Activated CD4-positive, alpha-beta T cell treated with anti-CD3 and anti-CD28 coated beads, Interleukin-2, amount 10 ng/mL, durations not matched to agents 7 days and 5 days (primary cell): ENCODE data around the gene MAML3. TPM values are rescaled to one million over a fixed set of nuclear protein-coding genes. Genes with fewer than 3 reads are reported as not detected.

ENCODE experiments used
- CTCF ChIA-PET: fragments of 350-600 bp; sonication (Branson Sonifier 250); formaldehyde crosslinking; loops from one replicate; lab custom pipeline; 2021; ENCODE audit warnings: antibody characterized with exemption; lab: Charles Lee
- POLR2A ChIA-PET: fragments of 350-600 bp; sonication (Branson Sonifier 250); formaldehyde crosslinking; loops from one replicate; lab custom pipeline; 2021; ENCODE audit warnings: antibody characterized with exemption; lab: Charles Lee
- DNase-seq: peaks from one replicate; pipeline ENCODE4 v3.0.0-alpha.2; 2020
- H3K27ac Mint-ChIP-seq: one replicate; pipeline ENCODE4 v1.8.0; 2021; ENCODE audit warnings: mild to moderate bottlenecking, moderate library complexity, mixed read lengths
- H3K27me3 Mint-ChIP-seq: one replicate; pipeline ENCODE4 v1.8.0; 2021; ENCODE audit warnings: mixed read lengths
- H3K36me3 Mint-ChIP-seq: one replicate; pipeline ENCODE4 v1.8.0; 2021; ENCODE audit warnings: low read depth, mixed read lengths
- H3K4me1 Mint-ChIP-seq: one replicate; pipeline ENCODE4 v1.8.0; 2021; ENCODE audit warnings: mixed read lengths
- H3K4me3 Mint-ChIP-seq: one replicate; pipeline ENCODE4 v1.8.0; 2021; ENCODE audit warnings: mild to moderate bottlenecking, moderate library complexity, mixed read lengths
- H3K9me3 Mint-ChIP-seq: one replicate; pipeline ENCODE4 v1.8.0; 2021; ENCODE audit warnings: mixed read lengths
- total RNA-seq, 2 experiments: library from RNA; stranded (reverse); gene quantifications; one replicate each; pipeline ENCODE4 v1.2.3, GENCODE V29; 2021

The MAML3 gene
- total RNA-seq, 2 experiments from 2014 or later: 2.0 to 2.2 TPM

- peaks cover 46% of the 10 kb centered on the region for H3K4me1 Mint-ChIP-seq
- DNase-seq: no peak
- H3K36me3 Mint-ChIP-seq: peaks cover 7% of the 10 kb centered on the region
- no peak overlapping the region for H3K4me3 Mint-ChIP-seq
- no peaks in the 10 kb centered on the region for H3K9me3 Mint-ChIP-seq
- H3K27me3 Mint-ChIP-seq: peaks cover 12% of the 10 kb centered on the region
- H3K27ac Mint-ChIP-seq: no peak overlapping the region
- ChIA-PET POLR2A (no interaction called here), CTCF (interaction anchor here (1.1 to 1.6 kb wide), 2 partner anchors 10 to 13 kb away, joined by 3 to 5 read pairs; no protein-coding TSS in a partner anchor)
Measured at GRCh38 chr4:140105436-140105835, 48.5 kb downstream of the MAML3 start.

- peak; percentile 56 for DNase-seq
- H3K9me3 Mint-ChIP-seq: no peaks in the 10 kb centered on the region
- ChIA-PET CTCF (interaction anchor here (1.2 to 2.4 kb wide), 3 partner anchors 8 to 20 kb away, joined by 5 to 8 read pairs (median 6); no protein-coding TSS in a partner anchor), POLR2A (no interaction called here)
- H3K36me3 Mint-ChIP-seq: peaks cover 5% of the 10 kb centered on the region
- H3K4me1 Mint-ChIP-seq: peaks cover 58% of the 10 kb centered on the region
- H3K27me3 Mint-ChIP-seq: peaks cover 12% of the 10 kb centered on the region
- peak overlapping the region; percentile 63 for H3K27ac Mint-ChIP-seq
- no peak overlapping the region for H3K4me3 Mint-ChIP-seq
Measured at GRCh38 chr4:140103676-140104075, 50.3 kb downstream of the MAML3 start.

GRCh38 chr4:140102421-140102820 is 51.6 kb downstream of the MAML3 start:
- POLR2A ChIA-PET: no interaction called here
- CTCF ChIA-PET: interaction anchor here (1.0 to 2.4 kb wide), 3 partner anchors 12 to 24 kb away, joined by 3 to 8 read pairs (median 6); no protein-coding TSS in a partner anchor
- Mint-ChIP-seq H3K4me3 (no peak overlapping the region), H3K36me3 (no peaks in the 10 kb centered on the region), H3K27me3 (peaks cover 9% of the 10 kb centered on the region), H3K4me1 (peaks cover 54% of the 10 kb centered on the region), H3K27ac (no peak overlapping the region), H3K9me3 (no peaks in the 10 kb centered on the region)
- DNase-seq: no peak

DNA sequence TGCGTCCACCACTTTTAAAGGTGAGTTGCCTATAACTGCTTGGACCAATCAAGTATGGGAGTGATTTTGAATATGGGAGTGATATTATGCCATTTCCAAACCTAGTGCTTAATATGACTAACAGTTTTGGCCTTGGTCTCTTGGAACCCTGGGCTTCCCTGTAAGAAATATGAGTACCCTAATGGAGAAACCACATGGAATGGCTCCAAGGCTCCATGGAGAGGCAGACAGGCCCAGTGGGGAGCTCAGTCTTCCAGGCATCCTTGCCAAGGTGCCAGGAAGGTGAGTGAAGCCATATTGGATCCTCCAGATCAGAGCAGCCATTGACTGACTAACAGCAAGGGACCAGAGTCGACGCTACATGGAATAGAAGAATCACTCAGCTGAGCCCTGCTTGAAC is 53.2 kb downstream of the MAML3 start:
- no peak overlapping the region for H3K4me3 Mint-ChIP-seq
- H3K9me3 Mint-ChIP-seq: no peaks in the 10 kb centered on the region
- no peak for DNase-seq
- CTCF ChIA-PET: interaction anchor here (1.6 kb wide), 1 partner anchor 12 kb away, joined by 4 read pairs; no protein-coding TSS in a partner anchor
- H3K27me3 Mint-ChIP-seq: peaks cover 2% of the 10 kb centered on the region
- no peak overlapping the region for H3K27ac Mint-ChIP-seq
- H3K36me3 Mint-ChIP-seq: no peaks in the 10 kb centered on the region
- POLR2A ChIA-PET: no interaction called here
- H3K4me1 Mint-ChIP-seq: peaks cover 68% of the 10 kb centered on the region

GRCh38 chr4:140099983-140100382 is 54.0 kb downstream of the MAML3 start:
- peak; percentile 19 for DNase-seq
- Mint-ChIP-seq H3K27ac (peak overlapping the region; percentile 17), H3K4me1 (peaks cover 74% of the 10 kb centered on the region), H3K9me3 (no peaks in the 10 kb centered on the region), H3K36me3 (no peaks in the 10 kb centered on the region), H3K27me3 (peaks cover 1% of the 10 kb centered on the region), H3K4me3 (no peak overlapping the region)
- ChIA-PET CTCF (no interaction called here), POLR2A (no interaction called here)

DNA sequence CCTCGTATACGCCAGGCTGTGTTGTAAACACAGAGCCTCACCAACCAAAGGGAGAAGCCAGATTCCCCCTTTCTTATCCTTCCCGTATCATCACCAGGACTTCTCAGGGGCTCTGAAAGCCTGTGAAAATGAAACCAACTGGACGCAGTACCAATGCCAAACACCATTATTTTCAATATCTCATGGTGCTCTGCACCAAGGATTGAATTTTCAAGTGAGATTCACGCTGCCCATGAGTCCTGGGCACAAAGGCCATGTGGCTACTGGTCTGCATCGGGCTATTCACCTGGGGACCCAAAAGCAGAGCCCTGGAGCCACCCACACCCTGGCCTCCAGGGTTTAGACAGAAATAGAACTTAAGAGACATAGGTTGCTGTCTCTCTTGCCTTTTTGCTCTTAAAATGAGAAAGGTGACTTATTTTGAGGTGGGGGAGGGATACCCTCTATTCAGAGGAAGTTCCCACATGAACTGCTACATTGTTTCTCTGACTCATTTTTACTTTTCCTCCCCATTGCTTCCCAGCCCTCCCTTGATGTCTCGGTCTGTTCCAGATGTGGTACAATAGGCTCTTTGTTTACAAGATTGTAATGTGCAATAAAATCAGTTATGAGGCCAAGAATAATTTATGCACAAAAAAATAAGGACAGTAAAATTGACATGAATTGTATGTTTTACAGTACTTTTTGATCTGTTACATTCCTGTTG is 55.4 kb downstream of the MAML3 start:
- H3K27me3 Mint-ChIP-seq: no peaks in the 10 kb centered on the region
- DNase-seq: no peak
- CTCF ChIA-PET: interaction anchor here (0.8 to 2.3 kb wide), 4 partner anchors 13 to 28 kb away, joined by 4 to 8 read pairs (median 4); no protein-coding TSS in a partner anchor
- no peak overlapping the region for H3K27ac Mint-ChIP-seq
- H3K36me3 Mint-ChIP-seq: no peaks in the 10 kb centered on the region
- POLR2A ChIA-PET: no interaction called here
- no peaks in the 10 kb centered on the region for H3K9me3 Mint-ChIP-seq
- peaks cover 81% of the 10 kb centered on the region for H3K4me1 Mint-ChIP-seq
- no peak overlapping the region for H3K4me3 Mint-ChIP-seq

DNA sequence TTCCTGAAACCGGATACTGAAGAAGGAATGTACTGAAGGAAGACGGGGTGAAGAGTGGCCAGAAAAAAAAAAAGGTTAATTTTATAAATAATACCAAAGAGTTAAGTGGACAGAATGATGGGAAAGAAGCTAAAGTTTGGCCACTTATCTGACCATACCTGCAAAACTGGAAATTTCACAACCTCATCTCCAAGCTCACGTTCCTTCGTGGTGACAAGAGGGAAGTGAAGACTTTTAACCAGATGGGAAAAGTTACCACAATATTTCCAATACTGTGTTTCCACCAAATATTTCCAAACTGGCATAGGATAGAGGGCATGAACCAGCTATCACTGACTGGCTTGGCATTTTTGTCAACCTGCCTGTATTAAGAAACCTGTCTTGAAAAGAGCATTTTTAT is 56.4 kb downstream of the MAML3 start:
- Mint-ChIP-seq H3K9me3 (no peaks in the 10 kb centered on the region), H3K4me3 (no peak overlapping the region)
- POLR2A ChIA-PET: no interaction called here

GRCh38 chr4:140096921-140097320 is 57.1 kb downstream of the MAML3 start:
- CTCF ChIA-PET: interaction anchor here (1.0 to 1.1 kb wide), 3 partner anchors 14 to 145 kb away, joined by 3 read pairs; no protein-coding TSS in a partner anchor
- no peak overlapping the region for H3K4me3 Mint-ChIP-seq

More for the DNA sequence above, 56.4 kb downstream of the MAML3 start:
- Mint-ChIP-seq H3K27ac (no peak overlapping the region), H3K36me3 (no peaks in the 10 kb centered on the region), H3K4me1 (peaks cover 80% of the 10 kb centered on the region), H3K27me3 (no peaks in the 10 kb centered on the region)
- no peak for DNase-seq
- CTCF ChIA-PET: interaction anchor here (1.0 to 2.3 kb wide), 5 partner anchors 14 to 145 kb away, joined by 3 to 8 read pairs (median 3); no protein-coding TSS in a partner anchor

GRCh38 chr4:140096483-140096861 is 57.5 kb downstream of the MAML3 start:
- ChIA-PET CTCF (interaction anchor here (0.7 to 3.1 kb wide), 7 partner anchors 8 to 56 kb away, joined by 3 to 9 read pairs (median 3); no protein-coding TSS in a partner anchor), POLR2A (interaction anchor here (0.7 kb wide), 1 partner anchor 39 kb away, joined by 3 read pairs; no protein-coding TSS in a partner anchor)
- no peak for DNase-seq
- H3K9me3 Mint-ChIP-seq: no peaks in the 10 kb centered on the region
- H3K4me1 Mint-ChIP-seq: peaks cover 86% of the 10 kb centered on the region
- no peaks in the 10 kb centered on the region for H3K27me3 Mint-ChIP-seq
- peak overlapping the region; percentile 68 for H3K4me3 Mint-ChIP-seq
- no peaks in the 10 kb centered on the region for H3K36me3 Mint-ChIP-seq
- H3K27ac Mint-ChIP-seq: peak overlapping the region; percentile 92

More at GRCh38 chr4:140096921-140097320, 57.1 kb downstream of the MAML3 start:
- Mint-ChIP-seq H3K27ac (peak overlapping the region; percentile 92), H3K36me3 (no peaks in the 10 kb centered on the region), H3K27me3 (no peaks in the 10 kb centered on the region), H3K9me3 (no peaks in the 10 kb centered on the region), H3K4me1 (peaks cover 83% of the 10 kb centered on the region)
- POLR2A ChIA-PET: no interaction called here
- DNase-seq: no peak

GRCh38 chr4:140095694-140096482 is 58.1 kb downstream of the MAML3 start:
- POLR2A ChIA-PET: interaction anchor here (0.7 to 1.2 kb wide), 4 partner anchors 20 to 39 kb away, joined by 3 to 4 read pairs (median 4); no protein-coding TSS in a partner anchor
- Mint-ChIP-seq H3K27me3 (no peaks in the 10 kb centered on the region), H3K9me3 (no peaks in the 10 kb centered on the region), H3K4me3 (peak overlapping the region; percentile 68), H3K27ac (peak overlapping the region; percentile 92), H3K36me3 (no peaks in the 10 kb centered on the region), H3K4me1 (peaks cover 91% of the 10 kb centered on the region)
- CTCF ChIA-PET: interaction anchor here (0.7 to 3.1 kb wide), 12 partner anchors 9 to 158 kb away, joined by 3 to 9 read pairs (median 3); no protein-coding TSS in a partner anchor
- DNase-seq: peak; percentile 67

DNA sequence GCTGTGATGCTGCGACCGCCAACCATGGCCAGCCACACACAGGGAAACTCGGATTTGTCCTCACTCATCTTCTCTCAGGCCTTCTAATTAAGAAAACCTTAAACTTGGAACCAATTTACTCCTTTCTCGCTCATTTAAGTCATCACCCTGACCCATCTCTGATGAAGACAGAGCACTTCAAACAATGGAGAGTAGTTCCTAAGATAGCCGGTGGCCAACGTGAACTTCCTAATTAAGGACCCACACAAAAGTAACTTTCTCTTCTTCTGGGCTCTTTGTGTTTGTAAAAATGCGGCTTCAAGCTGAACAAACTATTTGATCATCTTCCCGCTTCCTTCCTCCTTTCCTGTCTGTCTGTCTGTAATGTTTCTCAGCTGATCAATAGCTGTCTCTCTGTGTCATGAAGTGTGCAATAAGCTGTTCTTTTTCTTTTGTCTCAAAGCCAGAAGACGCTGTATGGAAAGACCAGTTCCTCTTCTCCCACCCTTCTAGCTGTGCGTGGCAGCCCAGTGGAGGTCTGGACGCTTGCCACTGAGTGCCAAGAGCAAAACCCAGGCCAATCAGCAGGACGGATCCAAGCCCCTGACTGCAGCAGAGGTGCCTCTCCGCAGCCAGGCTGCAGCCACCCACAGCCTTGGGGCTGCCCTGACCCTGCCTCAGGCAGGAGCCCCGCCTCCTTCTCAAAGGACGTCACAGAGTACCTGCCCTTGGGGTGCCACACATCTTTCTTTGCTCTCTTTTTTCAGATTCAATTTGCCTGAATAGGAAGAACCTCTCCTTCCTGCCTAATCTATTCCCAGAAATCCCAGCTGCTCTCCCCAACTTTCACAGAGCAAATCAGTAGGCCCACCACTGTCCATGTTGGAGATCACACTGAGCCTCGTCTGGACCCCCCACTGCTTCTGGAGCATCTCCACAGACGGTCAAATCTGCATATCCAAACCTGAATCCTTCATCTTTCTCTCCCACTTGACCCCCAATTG is 59.3 kb downstream of the MAML3 start:
- peak overlapping the region; percentile 68 for H3K4me3 Mint-ChIP-seq
- POLR2A ChIA-PET: interaction anchor here (0.7 to 1.2 kb wide), 3 partner anchors 19 to 24 kb away, joined by 4 read pairs; no protein-coding TSS in a partner anchor

More for the DNA sequence above, 59.3 kb downstream of the MAML3 start:
- no peaks in the 10 kb centered on the region for H3K27me3 Mint-ChIP-seq
- H3K4me1 Mint-ChIP-seq: peaks cover 84% of the 10 kb centered on the region
- CTCF ChIA-PET: interaction anchor here (0.7 to 3.1 kb wide), 11 partner anchors 9 to 159 kb away, joined by 3 to 9 read pairs (median 4); no protein-coding TSS in a partner anchor
- H3K9me3 Mint-ChIP-seq: no peaks in the 10 kb centered on the region
- H3K36me3 Mint-ChIP-seq: no peaks in the 10 kb centered on the region
- peak; percentile 58 for DNase-seq
- peak overlapping the region; percentile 92 for H3K27ac Mint-ChIP-seq
